Spleen (tissue), 7 donors: ENCODE results near the gene ABCC12.

Experiments
- CTCF ChIP-seq, 11 experiments: fragments of 200-600 bp in 7 of 11; fragments of 450-650 bp in 4 of 11; sonication (generic) in 4 of 11; IDR thresholded peaks in 8 of 11; conservative IDR thresholded peaks in 3 of 11; 1 replicate in 7 of 11; 2 replicates in 4 of 11; pipeline versions ENCODE4 v1.4.0 to v1.8.0; 2016 to 2021; ENCODE audit warnings: antibody characterized with exemption in 11 of 11, inconsistent platforms in 4 of 11, mild to moderate bottlenecking in 1 of 11
- POLR2A ChIP-seq, 3 donors: fragments of 450-650 bp; IDR thresholded peaks; one replicate each; pipeline ENCODE4 v1.5.1; 2017; ENCODE audit warnings: antibody characterized with exemption in 3 of 3, mild to moderate bottlenecking in 1 of 3
- donor health status: DM: no; HTN: no; CAD: no; lungs with moderate emphysema.
- donor health status: DM: no; HTN: no; CAD: no.
- donor health status: DM: no; HTN: no; CAD: no.

GRCh38 chr16:48128769-48129168, 27.0 kb downstream of the ABCC12 start:
- TF ChIP-seq CTCF (IDR thresholded peaks at IDR 0.05 in 8 of 11, conservative IDR thresholded peaks at IDR 0.05 in 3 of 11): no peak
- no peak for TF ChIP-seq POLR2A (IDR thresholded peaks at IDR 0.05)
